ENCODE results near the gene UXT.

DNA sequence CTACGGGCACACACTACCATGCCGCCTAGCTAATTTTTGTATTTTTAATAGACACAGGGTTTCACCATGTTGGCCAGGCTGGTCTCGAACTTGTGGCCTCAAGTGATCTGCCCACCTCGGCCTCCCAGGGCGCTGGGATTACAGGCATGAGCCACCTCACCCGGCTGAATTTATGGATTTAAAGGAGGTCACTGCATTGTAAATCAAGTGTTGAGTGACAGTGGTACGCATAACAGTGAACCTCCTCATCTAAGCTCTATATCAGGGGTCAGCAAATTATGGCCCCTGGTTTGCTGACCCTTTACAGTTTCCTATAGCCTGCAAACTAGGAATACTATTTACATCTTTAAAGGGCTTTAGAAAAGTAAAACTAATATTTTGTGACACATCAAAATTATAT is 2.6 kb upstream of the UXT start:
- no peak for TF ChIP-seq POLR2A (IDR thresholded peaks at IDR 0.05)
- TF ChIP-seq, protein P1, sequence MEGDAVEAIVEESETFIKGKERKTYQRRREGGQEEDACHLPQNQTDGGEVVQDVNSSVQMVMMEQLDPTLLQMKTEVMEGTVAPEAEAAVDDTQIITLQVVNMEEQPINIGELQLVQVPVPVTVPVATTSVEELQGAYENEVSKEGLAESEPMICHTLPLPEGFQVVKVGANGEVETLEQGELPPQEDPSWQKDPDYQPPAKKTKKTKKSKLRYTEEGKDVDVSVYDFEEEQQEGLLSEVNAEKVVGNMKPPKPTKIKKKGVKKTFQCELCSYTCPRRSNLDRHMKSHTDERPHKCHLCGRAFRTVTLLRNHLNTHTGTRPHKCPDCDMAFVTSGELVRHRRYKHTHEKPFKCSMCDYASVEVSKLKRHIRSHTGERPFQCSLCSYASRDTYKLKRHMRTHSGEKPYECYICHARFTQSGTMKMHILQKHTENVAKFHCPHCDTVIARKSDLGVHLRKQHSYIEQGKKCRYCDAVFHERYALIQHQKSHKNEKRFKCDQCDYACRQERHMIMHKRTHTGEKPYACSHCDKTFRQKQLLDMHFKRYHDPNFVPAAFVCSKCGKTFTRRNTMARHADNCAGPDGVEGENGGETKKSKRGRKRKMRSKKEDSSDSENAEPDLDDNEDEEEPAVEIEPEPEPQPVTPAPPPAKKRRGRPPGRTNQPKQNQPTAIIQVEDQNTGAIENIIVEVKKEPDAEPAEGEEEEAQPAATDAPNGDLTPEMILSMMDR (IDR thresholded peaks at IDR 0.05), result no peak

Data from right lobe of liver (tissue), 4 donors.